ENCODE data around the gene PGAP2. TPM values are rescaled to one million over a fixed set of nuclear protein-coding genes. Genes with fewer than 3 reads are reported as not detected.

The PGAP2 gene
- total and polyA plus RNA-seq, 2 experiments from 2014 or later: 39.3 to 43.2 TPM

DNA sequence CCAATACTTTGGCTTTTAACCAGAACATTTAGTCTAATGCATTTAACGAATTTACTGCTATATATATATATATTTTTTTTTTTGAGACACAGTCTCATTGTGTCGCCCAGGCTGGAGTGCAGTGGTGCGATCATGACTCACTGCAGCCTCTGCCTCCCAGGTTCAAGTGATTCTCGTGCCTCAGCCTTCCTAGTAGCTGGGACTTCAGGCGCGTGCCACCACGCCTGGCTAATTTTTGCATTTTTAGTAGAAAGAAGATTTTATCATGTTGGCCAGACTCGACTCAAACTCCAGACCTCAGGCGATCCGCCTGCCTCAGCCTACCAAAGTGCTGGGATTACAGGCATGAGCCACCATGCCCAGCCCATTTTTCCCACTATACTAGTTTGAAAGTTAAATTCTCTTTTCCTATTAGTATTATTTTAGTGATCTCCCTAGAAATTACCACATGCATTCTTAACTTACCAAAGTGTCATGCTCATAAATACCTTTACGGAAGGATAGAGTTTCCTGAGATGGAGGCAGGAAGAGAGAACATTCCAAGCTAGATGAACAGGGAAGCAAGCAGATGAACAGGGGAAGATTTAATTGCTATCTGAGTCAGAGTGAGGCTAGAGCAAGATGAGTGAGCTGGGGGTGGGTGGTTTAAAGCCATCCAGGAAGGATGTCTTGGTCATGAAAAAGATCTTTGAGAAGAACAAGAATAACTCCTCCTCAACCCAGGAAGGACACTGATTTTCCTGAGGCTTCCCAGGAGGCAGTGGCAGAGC, 4.4 kb upstream of the PGAP2 start:
- DNase-seq (ENCODE audit: low spot score) (no peak), ATAC-seq (no peak)
- Histone ChIP-seq H3K27ac (ENCODE audit: low read depth) (no peak overlapping the region), H3K79me2 (replicated peaks; ENCODE audit: insufficient read depth) (0 out of 2 replicates have a peak, but pooled peaks cover 3% of the 10 kb centered on the region), H3K4me3 (no peak overlapping the region), H3K4me1 (ENCODE audit: insufficient read depth) (no peaks in the 10 kb centered on the region; the same call in 1 of the 2 replicates), H3K9me2 (ENCODE audit: insufficient read depth) (no peaks in the 10 kb centered on the region), H2AFZ (no peak overlapping the region), H4K20me1 (replicated peaks; ENCODE audit: insufficient read depth) (no peaks in the 10 kb centered on the region), H3F3A (replicated peaks; ENCODE audit: low read depth) (peaks cover 3% of the 10 kb centered on the region; the same call in 1 of the 2 replicates), H3K36me3 (ENCODE audit: insufficient read depth) (no peaks in the 10 kb centered on the region), H3K27me3 (ENCODE audit: insufficient read depth) (no peaks in the 10 kb centered on the region), H3K4me2 (no peak overlapping the region)
- peaks cover 6% of the 10 kb centered on the region; the same call in 2 of the 3 replicates for H3K4me1 Mint-ChIP-seq
- H3K9me3 Mint-ChIP-seq: no peaks in the 10 kb centered on the region
- no peak overlapping the region for H3K4me3 Mint-ChIP-seq
- TF ChIP-seq ZNF462 (CRISPR knock-in tag; IDR thresholded peaks at IDR 0.05): no peak
- TF ChIP-seq ETS1 (IDR thresholded peaks at IDR 0.05): no peak
- TF ChIP-seq STAT1 (IDR thresholded peaks at IDR 0.05; ENCODE audit: unreplicated experiment): no peak
- TF ChIP-seq REST (IDR thresholded peaks at IDR 0.05; ENCODE audit: unreplicated experiment): no peak
- no peak for TF ChIP-seq EZH2 (IDR thresholded peaks at IDR 0.05; ENCODE audit: low read depth, unreplicated experiment)
- no peak for TF ChIP-seq CREB1 (CRISPR knock-in tag; IDR thresholded peaks at IDR 0.05; ENCODE audit: low read depth)
- no peak for TF ChIP-seq NANOG (IDR thresholded peaks at IDR 0.05; ENCODE audit: borderline replicate concordance)
- no peak overlapping the region for H3K27ac Mint-ChIP-seq
- peaks cover 7% of the 10 kb centered on the region for H3K27me3 Mint-ChIP-seq (ENCODE audit: insufficient read depth, low read depth, poor library complexity)
- H3K36me3 Mint-ChIP-seq (ENCODE audit: low read depth): no peaks in the 10 kb centered on the region
